ENCODE measurements around the gene GLRX5. TPM values are rescaled to one million over a fixed set of nuclear protein-coding genes. Genes with fewer than 3 reads are reported as not detected.

Gene GLRX5
- total RNA-seq, 4 donors from 2014 or later, result 5.9 to 40.3 (median 23.7) TPM

DNA sequence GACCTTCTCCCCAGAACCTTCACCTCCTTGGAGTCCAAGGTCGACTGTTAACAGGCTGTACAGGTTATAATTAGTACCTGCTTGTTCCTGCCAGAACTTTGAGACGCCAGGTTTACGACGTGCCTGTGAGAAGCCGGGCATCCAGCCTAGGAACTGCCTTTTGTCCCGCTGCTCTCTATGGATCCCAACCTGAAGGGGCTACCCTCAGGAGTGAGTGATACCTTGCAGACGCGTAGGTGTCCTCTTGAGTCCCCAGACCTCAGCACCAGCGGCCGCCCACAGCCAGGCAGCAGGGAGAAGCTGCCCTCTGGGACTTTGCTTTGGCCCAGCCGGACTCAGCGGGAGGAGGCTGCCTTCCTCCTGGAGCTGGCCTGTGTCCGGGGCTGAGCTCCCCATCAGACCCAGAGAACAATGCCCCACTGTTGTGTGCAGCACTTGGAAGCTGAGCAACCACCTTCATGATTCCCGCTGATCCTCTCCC, 34.6 kb upstream of the GLRX5 start:
- H3K27me3 ChIP-seq, result no peaks in the 10 kb centered on the region
- no peaks in the 10 kb centered on the region for H3K36me3 ChIP-seq
- DNase-seq, result no peak
- no peaks in the 10 kb centered on the region for H3K9me3 ChIP-seq
- H3K4me3 ChIP-seq, result no peak overlapping the region
- TF ChIP-seq, protein P1, sequence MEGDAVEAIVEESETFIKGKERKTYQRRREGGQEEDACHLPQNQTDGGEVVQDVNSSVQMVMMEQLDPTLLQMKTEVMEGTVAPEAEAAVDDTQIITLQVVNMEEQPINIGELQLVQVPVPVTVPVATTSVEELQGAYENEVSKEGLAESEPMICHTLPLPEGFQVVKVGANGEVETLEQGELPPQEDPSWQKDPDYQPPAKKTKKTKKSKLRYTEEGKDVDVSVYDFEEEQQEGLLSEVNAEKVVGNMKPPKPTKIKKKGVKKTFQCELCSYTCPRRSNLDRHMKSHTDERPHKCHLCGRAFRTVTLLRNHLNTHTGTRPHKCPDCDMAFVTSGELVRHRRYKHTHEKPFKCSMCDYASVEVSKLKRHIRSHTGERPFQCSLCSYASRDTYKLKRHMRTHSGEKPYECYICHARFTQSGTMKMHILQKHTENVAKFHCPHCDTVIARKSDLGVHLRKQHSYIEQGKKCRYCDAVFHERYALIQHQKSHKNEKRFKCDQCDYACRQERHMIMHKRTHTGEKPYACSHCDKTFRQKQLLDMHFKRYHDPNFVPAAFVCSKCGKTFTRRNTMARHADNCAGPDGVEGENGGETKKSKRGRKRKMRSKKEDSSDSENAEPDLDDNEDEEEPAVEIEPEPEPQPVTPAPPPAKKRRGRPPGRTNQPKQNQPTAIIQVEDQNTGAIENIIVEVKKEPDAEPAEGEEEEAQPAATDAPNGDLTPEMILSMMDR (IDR thresholded peaks at IDR 0.05), result no peak
- TF ChIP-seq POLR2A (IDR thresholded peaks at IDR 0.05), result no peak
- peak overlapping the region; percentile 15 to 17 for H3K27ac ChIP-seq
- H3K4me1 ChIP-seq, result peaks cover 6 to 19% of the 10 kb centered on the region in 2 donors
- intact Hi-C loops (cut with DNase I; ENCODE audit: low total_unique reads), result no loop called here

DNA sequence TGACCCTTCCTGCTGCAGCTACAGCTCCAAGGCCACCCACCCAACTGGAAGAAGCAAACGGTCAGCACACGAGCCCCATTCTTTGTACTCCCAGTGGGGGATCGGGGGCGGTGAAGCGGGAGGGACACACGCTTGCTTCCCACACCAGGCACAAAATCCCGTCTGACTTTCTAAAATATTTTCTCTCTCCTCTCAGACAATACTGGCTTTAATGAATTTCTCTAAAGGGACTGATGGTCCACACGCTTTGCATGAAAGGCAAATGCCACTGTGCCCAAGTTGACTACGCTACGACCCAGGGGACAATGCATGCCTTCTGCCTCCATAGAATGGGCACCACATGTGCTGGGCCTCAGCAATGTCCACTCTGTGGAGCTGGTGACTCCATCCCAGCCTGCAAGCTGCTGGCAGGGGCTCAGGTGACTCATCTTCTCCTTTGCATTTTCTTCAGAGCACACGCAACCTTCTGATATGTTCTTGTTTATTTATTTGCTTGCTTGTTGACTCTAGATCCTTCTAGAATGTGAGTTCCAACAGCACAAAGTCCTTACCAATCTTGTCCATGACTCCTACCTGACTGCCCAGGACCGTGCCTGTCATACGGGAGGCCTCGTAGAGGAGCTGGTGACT, 34.0 kb upstream of the GLRX5 start:
- Histone ChIP-seq H3K36me3 (no peaks in the 10 kb centered on the region), H3K9me3 (no peaks in the 10 kb centered on the region), H3K4me3 (no peak overlapping the region), H3K27me3 (no peaks in the 10 kb centered on the region), H3K4me1 (peaks cover 6 to 13% of the 10 kb centered on the region in 2 donors), H3K27ac (peak overlapping the region; percentile 50 to 60)
- intact Hi-C loops (cut with DNase I; ENCODE audit: low total_unique reads), result no loop called here
- DNase-seq, result peak; percentile 61 to 64
- TF ChIP-seq POLR2A (IDR thresholded peaks at IDR 0.05), result no peak
- TF ChIP-seq, protein P1 (IDR thresholded peaks at IDR 0.05), result no peak

DNA sequence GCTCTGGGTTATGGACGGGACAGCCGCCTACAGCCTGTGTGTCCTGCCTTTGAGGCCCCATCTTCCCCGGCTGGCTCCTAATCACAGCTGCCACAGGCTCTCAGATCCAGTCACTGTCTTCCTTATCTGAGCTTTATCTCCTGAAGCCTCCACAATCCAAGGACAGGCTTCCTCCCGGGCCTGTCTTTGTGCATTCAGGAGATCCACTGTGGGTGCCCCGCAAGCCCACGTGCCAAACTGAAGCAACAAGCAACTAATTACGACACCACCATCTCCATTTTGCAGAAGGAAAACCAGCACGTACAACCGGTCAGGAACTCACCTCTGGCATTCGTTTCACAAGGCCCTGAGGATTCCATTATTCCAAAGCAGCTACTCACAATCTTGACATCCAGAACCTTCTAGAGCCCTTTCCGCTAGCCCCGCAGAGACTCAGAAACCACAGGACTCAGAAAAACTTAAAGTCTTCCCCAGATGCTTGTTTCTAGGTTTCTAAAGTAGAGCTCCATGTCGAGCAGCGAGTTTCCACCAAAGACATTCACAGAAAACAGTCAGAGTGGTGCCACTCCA, 32.4 kb upstream of the GLRX5 start:
- Histone ChIP-seq H3K4me1 (peaks cover 2 to 5% of the 10 kb centered on the region in 2 donors), H3K4me3 (no peak overlapping the region), H3K27ac (no peak overlapping the region), H3K36me3 (no peaks in the 10 kb centered on the region), H3K9me3 (no peaks in the 10 kb centered on the region), H3K27me3 (no peaks in the 10 kb centered on the region)
- intact Hi-C loops (cut with DNase I; ENCODE audit: low total_unique reads), result no loop called here
- TF ChIP-seq, protein P1 (IDR thresholded peaks at IDR 0.05), result no peak
- TF ChIP-seq POLR2A (IDR thresholded peaks at IDR 0.05), result no peak
- DNase-seq, result no peak

DNA sequence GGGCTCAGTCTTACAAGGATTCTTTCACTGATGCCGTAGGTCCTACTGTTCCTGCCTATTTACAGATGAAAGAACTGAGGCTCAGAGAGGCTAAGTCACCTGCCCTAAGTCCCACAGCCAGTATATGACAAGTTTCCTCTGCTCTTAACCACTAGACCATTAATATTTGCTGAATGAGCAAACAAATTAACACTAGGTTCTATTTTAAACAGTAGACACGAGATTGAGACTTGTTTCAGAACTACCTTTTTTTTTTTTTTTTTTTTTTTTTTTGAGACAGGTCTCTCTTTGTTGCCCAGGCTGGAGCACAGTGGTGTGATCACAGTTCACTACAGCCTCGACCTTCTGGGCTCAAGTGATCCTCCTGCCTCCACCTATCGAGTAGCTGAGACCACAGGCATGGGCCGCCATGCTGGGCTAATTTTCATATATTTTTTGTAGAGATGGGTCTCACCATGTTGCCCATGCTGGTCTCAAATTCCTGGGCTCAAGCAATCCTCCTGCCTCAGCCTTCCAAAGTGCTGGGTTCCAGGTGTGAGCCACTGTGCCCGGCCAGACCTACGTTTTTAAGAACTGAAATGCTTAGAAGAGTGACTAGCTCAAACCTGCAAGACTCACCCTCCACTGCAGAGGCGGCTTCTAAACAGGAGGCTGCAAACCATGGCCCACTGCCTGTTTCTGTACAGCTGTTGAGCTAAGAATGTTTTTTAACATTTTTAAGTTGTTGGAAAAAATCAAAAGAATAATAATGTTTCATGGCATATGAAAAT, 31.3 kb upstream of the GLRX5 start:
- H3K27ac ChIP-seq, result no peak overlapping the region
- DNase-seq, result no peak
- no peak overlapping the region for H3K4me3 ChIP-seq
- peaks cover 6 to 7% of the 10 kb centered on the region in 2 donors for H3K4me1 ChIP-seq
- TF ChIP-seq, protein P1 (IDR thresholded peaks at IDR 0.05), result no peak
- no peak for TF ChIP-seq POLR2A (IDR thresholded peaks at IDR 0.05)
- intact Hi-C loops (cut with DNase I; ENCODE audit: low total_unique reads), result no loop called here
- no peaks in the 10 kb centered on the region for H3K36me3 ChIP-seq
- H3K27me3 ChIP-seq, result no peaks in the 10 kb centered on the region
- no peaks in the 10 kb centered on the region for H3K9me3 ChIP-seq

Measured in uterus (tissue), 4 donors.